Measurements from ENCODE around the gene EPB42.
"Not testable (repeated sequence)": the region's sequence is repeated elsewhere in the genome, so short reads cannot be mapped to it uniquely, and the experiment has no call there.

EPB42 gene

GRCh38 chr15:43210807-43211206, 10.0 kb downstream of the EPB42 start:
- no peak for DNase-seq

GRCh38 chr15:43210172-43210745, 10.6 kb downstream of the EPB42 start:
- peak in 1 of 2 experiments; percentile 5 for DNase-seq

GRCh38 chr15:43209059-43209824, 11.6 kb downstream of the EPB42 start:
- peak in 1 of 2 experiments; percentile 17 for DNase-seq

- peak in 1 of 2 experiments; percentile 7 for DNase-seq
Observed at GRCh38 chr15:43208052-43209002, 12.5 kb downstream of the EPB42 start.

GRCh38 chr15:43207024-43207423, 13.8 kb downstream of the EPB42 start:
- no peak for DNase-seq

GRCh38 chr15:43206054-43206453, 14.8 kb downstream of the EPB42 start:
- DNase-seq = peak in 1 of 2 experiments; percentile 7

GRCh38 chr15:43204016-43204901, 16.6 kb downstream of the EPB42 start:
- DNase-seq = peak; percentile 64 to 70

GRCh38 chr15:43199945-43200488, 20.8 kb downstream of the EPB42 start:
- no peak for DNase-seq

GRCh38 chr15:43198992-43199391, 21.8 kb downstream of the EPB42 start:
- DNase-seq = no peak

GRCh38 chr15:43198556-43198955, 22.3 kb downstream of the EPB42 start:
- DNase-seq = not testable (repeated sequence)

GRCh38 chr15:43197773-43198172, 23.0 kb downstream of the EPB42 start:
- not testable (repeated sequence) for DNase-seq

GRCh38 chr15:43196760-43197548, 23.9 kb downstream of the EPB42 start:
- DNase-seq = no peak

- DNase-seq = no peak
Observed at GRCh38 chr15:43194795-43195194, 26.0 kb downstream of the EPB42 start.

- DNase-seq = no peak
Observed at GRCh38 chr15:43193710-43194109, 27.1 kb downstream of the EPB42 start.

GRCh38 chr15:43190178-43190577, 30.6 kb downstream of the EPB42 start:
- DNase-seq = no peak

GRCh38 chr15:43189296-43189695, 31.5 kb downstream of the EPB42 start:
- DNase-seq = no peak

- DNase-seq = no peak
Observed at GRCh38 chr15:43187544-43188155, 33.2 kb downstream of the EPB42 start.

GRCh38 chr15:43186003-43186353, 34.8 kb downstream of the EPB42 start:
- peak; percentile 56 to 57 for DNase-seq

- peak; percentile 94 to 96 for DNase-seq
Observed at GRCh38 chr15:43185157-43186002, 35.4 kb downstream of the EPB42 start, which contains the start of gene CCNDBP1. Gene CCNDBP1, plus strand, starts transcription at chr15:43185403. Its CDS starts 96 bp downstream, at chr15:43185499.

Measured in activated T-cell treated with anti-CD3 and anti-CD28 coated beads, Interleukin-2, amount 50 U/mL, for 48 hours (primary cell).